Hepatocyte (in vitro differentiated cells): ENCODE data around the gene FBXL15.

Experiments used
- CTCF ChIP-seq: fragments of 200-600 bp; sonication (generic); IDR thresholded peaks from 2 replicates; pipeline ENCODE4 v1.5.1; 2016; ENCODE audit warnings: antibody characterized with exemption, mild to moderate bottlenecking; ENCODE audit not compliant: poor library complexity
- EZH2 ChIP-seq: fragments of 200-600 bp; sonication (generic); IDR thresholded peaks from 2 replicates; pipeline ENCODE4 v1.6.1; 2016; ENCODE audit warnings: antibody characterized with exemption, mild to moderate bottlenecking, borderline replicate concordance
- EZH2phosphoT487 ChIP-seq: fragments of 200-600 bp; sonication (generic); IDR thresholded peaks from one replicate; pipeline ENCODE4 v1.6.1; 2018; ENCODE audit warnings: antibody characterized with exemption, mild to moderate bottlenecking, low read depth, moderate library complexity; ENCODE audit not compliant: unreplicated experiment, severe bottlenecking

DNA sequence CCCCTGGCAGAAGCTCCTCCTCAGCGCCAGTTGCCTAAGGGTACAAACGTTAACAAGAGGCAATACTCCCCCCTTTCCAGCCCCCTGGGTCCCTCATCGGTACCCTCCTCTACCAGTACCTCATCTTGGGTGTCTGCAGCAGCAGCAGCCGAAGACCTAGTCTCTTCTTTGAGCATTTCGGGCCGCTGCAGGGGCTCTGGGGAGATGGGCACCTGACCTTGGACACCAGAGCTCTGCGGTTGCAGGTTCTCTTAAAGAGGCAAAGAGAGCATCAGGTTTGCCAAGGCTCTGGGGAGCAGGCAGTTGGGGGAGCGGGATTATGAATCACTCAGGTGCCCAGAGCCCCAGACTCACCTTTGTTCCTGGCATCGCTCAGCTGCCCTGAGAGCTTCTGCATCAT is 3.5 kb downstream of the FBXL15 start:
- TF ChIP-seq CTCF (no peak), EZH2 (no peak), EZH2phosphoT487 (no peak)
